K562 (cell line): ENCODE measurements around the gene HARS1. TPM values are rescaled to one million over a fixed set of nuclear protein-coding genes. Genes with fewer than 3 reads are reported as not detected.

Experiments
- CBX2 ChIP-seq: fragments of 200-600 bp; sonication (generic); IDR thresholded peaks from one replicate; pipeline ENCODE4 v1.6.1; 2012; ENCODE audit warnings: mild to moderate bottlenecking, low read length, inconsistent platforms; ENCODE audit not compliant: insufficient read depth, poor library complexity, severe bottlenecking
- HEY1 ChIP-seq: fragments of 250-450 bp; sonication (Bioruptor Pico); IDR thresholded peaks from 2 replicates; pipeline ENCODE4 v1.5.0; 2020; ENCODE audit warnings: mild to moderate bottlenecking, moderate library complexity, borderline replicate concordance
- POU5F1 ChIP-seq: fragments of 150-350 bp; IDR thresholded peaks from 2 replicates; pipeline ENCODE4 v1.6.1; 2014; ENCODE audit warnings: borderline replicate concordance, low read length, low read depth, mild to moderate bottlenecking; ENCODE audit not compliant: partially characterized antibody
- RBM22 ChIP-seq: fragments of 200-400 bp; formaldehyde crosslinking; IDR thresholded peaks from 2 replicates; pipeline ENCODE4 v1.6.1; 2018; ENCODE audit warnings: low read length, low read depth; ENCODE audit not compliant: poor library complexity, severe bottlenecking
- RBM39 ChIP-seq: fragments of 200-400 bp; formaldehyde crosslinking; optimal IDR thresholded peaks from 2 replicates; pipeline ENCODE3; 2018; ENCODE audit warnings: low read depth, low read length
- polyA plus RNA-seq, 8 experiments: library from polyadenylated mRNA; depleted of rRNA in 4 of 8; stranded (reverse) in 5 of 8; unstranded in 3 of 8; fragments of >200 nt; fragmentation: Nextera tagmentation in 2 of 8; fragmentation: Illumina TruSeq in 1 of 8; extraction: Ambion mirVana in 2 of 8; extraction: Trizol in 1 of 8; gene quantifications; 2 replicates each; pipeline versions ENCODE4 v1.2.1 to v1.2.3, GENCODE V29; 2011 to 2014; ENCODE audit warnings: inconsistent platforms in 1 of 8, missing spikeins in 1 of 8
- total RNA-seq, 7 experiments: library from RNA; depleted of rRNA in 6 of 7; stranded (reverse); fragments of >200 nt in 6 of 7; fragmentation: Illumina TruSeq in 2 of 7; extraction: Trizol in 2 of 7; gene quantifications; 2 replicates each; pipeline versions ENCODE4 v1.2.1 to v1.2.3, GENCODE V29; 2011 to 2021; ENCODE audit warnings: low replicate concordance in 1 of 7
- TF ChIP-seq, protein P1 (sequence below), 2 experiments: fragments of 450-650 bp in 1 of 2; sonication (generic) in 1 of 2; formaldehyde crosslinking in 1 of 2; IDR thresholded peaks in 1 of 2; conservative IDR thresholded peaks in 1 of 2; 2 replicates each; pipeline versions ENCODE4 v1.6.1 to v1.8.1; 2016 to 2023; ENCODE audit warnings: mild to moderate bottlenecking in 2 of 2, moderate library complexity in 2 of 2, inconsistent platforms in 1 of 2, missing genetic modification reagents in 1 of 2
- TF ChIP-seq, protein P2 (sequence below): sonication (generic); formaldehyde crosslinking; IDR thresholded peaks from 2 replicates; pipeline ENCODE4 v1.8.1; 2023; ENCODE audit warnings: missing genetic modification reagents, mild to moderate bottlenecking, borderline replicate concordance
- TF ChIP-seq, protein P3 (sequence below): fragments of 200-800 bp; sonication (Bioruptor generic); IDR thresholded peaks from 2 replicates; pipeline ENCODE4 v1.6.1; 2016; ENCODE audit warnings: missing genetic modification characterization, missing compliant biosample characterization
- TF ChIP-seq, protein P4 (sequence below): IDR thresholded peaks from 3 replicates; pipeline ENCODE4 v1.6.1; 2011; ENCODE audit warnings: borderline replicate concordance, mild to moderate bottlenecking, moderate library complexity; ENCODE audit not compliant: insufficient read length; ENCODE audit errors: extremely low read depth

The HARS1 gene
- total and polyA plus RNA-seq, 9 of the 15 experiments (the other 6 are each of a cell fraction or from before 2014, with no cell fraction given), result 13.5 to 88.5 (median 75.2) TPM

DNA sequence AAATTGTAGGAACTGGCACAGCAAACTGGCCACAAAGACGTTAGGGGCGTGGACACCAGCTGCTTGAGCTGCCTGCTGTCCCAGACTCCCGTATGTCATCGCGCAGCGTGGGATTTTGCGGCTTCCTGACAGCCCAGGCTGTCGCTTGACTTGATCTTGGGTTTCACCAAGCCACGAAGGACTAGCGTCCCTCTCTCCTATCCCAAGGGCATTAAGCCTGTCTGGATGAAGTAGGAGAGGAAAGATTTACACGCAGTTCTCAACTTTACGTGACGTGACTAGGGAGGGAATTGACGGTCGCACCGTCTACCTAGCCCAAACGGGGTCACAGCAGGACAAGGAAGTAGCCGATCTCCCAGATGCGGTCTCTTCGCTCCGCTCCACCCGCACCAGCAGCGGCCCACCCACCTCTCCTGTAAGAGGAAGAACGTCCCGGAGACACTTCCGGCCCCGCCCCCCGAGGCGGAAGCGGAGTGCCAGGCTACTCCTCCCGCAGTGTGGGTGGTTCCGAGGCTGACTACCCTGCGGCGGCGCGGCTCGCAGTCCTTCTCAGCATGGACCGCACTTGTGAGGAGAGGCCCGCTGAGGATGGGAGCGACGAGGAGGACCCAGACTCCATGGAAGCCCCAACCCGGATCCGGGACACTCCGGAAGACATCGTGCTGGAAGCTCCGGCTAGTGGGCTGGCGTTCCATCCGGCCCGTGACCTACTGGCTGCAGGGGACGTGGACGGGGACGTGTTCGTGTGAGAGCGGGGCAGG is 26.6 kb downstream of the HARS1 start, which contains the start of gene WDR55 (continued):
- TF ChIP-seq, protein P1, sequence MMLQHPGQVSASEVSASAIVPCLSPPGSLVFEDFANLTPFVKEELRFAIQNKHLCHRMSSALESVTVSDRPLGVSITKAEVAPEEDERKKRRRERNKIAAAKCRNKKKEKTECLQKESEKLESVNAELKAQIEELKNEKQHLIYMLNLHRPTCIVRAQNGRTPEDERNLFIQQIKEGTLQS (IDR thresholded peaks at IDR 0.05), result no peak
- TF ChIP-seq, protein P1 (CRISPR knock-in tag; conservative IDR thresholded peaks at IDR 0.05), result peak; percentile 82; the same call in 1 of the 2 replicates
- TF ChIP-seq HEY1 (CRISPR knock-in tag) (no peak), CBX2 (no peak), RBM22 (no peak), POU5F1 (no peak), RBM39 (no peak)
- TF ChIP-seq, protein P2, sequence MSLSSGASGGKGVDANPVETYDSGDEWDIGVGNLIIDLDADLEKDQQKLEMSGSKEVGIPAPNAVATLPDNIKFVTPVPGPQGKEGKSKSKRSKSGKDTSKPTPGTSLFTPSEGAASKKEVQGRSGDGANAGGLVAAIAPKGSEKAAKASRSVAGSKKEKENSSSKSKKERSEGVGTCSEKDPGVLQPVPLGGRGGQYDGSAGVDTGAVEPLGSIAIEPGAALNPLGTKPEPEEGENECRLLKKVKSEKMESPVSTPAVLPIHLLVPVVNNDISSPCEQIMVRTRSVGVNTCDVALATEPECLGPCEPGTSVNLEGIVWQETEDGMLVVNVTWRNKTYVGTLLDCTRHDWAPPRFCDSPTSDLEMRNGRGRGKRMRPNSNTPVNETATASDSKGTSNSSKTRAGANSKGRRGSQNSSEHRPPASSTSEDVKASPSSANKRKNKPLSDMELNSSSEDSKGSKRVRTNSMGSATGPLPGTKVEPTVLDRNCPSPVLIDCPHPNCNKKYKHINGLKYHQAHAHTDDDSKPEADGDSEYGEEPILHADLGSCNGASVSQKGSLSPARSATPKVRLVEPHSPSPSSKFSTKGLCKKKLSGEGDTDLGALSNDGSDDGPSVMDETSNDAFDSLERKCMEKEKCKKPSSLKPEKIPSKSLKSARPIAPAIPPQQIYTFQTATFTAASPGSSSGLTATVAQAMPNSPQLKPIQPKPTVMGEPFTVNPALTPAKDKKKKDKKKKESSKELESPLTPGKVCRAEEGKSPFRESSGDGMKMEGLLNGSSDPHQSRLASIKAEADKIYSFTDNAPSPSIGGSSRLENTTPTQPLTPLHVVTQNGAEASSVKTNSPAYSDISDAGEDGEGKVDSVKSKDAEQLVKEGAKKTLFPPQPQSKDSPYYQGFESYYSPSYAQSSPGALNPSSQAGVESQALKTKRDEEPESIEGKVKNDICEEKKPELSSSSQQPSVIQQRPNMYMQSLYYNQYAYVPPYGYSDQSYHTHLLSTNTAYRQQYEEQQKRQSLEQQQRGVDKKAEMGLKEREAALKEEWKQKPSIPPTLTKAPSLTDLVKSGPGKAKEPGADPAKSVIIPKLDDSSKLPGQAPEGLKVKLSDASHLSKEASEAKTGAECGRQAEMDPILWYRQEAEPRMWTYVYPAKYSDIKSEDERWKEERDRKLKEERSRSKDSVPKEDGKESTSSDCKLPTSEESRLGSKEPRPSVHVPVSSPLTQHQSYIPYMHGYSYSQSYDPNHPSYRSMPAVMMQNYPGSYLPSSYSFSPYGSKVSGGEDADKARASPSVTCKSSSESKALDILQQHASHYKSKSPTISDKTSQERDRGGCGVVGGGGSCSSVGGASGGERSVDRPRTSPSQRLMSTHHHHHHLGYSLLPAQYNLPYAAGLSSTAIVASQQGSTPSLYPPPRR, result no peak
- TF ChIP-seq, protein P3, sequence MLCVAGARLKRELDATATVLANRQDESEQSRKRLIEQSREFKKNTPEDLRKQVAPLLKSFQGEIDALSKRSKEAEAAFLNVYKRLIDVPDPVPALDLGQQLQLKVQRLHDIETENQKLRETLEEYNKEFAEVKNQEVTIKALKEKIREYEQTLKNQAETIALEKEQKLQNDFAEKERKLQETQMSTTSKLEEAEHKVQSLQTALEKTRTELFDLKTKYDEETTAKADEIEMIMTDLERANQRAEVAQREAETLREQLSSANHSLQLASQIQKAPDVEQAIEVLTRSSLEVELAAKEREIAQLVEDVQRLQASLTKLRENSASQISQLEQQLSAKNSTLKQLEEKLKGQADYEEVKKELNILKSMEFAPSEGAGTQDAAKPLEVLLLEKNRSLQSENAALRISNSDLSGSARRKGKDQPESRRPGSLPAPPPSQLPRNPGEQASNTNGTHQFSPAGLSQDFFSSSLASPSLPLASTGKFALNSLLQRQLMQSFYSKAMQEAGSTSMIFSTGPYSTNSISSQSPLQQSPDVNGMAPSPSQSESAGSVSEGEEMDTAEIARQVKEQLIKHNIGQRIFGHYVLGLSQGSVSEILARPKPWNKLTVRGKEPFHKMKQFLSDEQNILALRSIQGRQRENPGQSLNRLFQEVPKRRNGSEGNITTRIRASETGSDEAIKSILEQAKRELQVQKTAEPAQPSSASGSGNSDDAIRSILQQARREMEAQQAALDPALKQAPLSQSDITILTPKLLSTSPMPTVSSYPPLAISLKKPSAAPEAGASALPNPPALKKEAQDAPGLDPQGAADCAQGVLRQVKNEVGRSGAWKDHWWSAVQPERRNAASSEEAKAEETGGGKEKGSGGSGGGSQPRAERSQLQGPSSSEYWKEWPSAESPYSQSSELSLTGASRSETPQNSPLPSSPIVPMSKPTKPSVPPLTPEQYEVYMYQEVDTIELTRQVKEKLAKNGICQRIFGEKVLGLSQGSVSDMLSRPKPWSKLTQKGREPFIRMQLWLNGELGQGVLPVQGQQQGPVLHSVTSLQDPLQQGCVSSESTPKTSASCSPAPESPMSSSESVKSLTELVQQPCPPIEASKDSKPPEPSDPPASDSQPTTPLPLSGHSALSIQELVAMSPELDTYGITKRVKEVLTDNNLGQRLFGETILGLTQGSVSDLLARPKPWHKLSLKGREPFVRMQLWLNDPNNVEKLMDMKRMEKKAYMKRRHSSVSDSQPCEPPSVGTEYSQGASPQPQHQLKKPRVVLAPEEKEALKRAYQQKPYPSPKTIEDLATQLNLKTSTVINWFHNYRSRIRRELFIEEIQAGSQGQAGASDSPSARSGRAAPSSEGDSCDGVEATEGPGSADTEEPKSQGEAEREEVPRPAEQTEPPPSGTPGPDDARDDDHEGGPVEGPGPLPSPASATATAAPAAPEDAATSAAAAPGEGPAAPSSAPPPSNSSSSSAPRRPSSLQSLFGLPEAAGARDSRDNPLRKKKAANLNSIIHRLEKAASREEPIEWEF, result no peak
- TF ChIP-seq, protein P4, sequence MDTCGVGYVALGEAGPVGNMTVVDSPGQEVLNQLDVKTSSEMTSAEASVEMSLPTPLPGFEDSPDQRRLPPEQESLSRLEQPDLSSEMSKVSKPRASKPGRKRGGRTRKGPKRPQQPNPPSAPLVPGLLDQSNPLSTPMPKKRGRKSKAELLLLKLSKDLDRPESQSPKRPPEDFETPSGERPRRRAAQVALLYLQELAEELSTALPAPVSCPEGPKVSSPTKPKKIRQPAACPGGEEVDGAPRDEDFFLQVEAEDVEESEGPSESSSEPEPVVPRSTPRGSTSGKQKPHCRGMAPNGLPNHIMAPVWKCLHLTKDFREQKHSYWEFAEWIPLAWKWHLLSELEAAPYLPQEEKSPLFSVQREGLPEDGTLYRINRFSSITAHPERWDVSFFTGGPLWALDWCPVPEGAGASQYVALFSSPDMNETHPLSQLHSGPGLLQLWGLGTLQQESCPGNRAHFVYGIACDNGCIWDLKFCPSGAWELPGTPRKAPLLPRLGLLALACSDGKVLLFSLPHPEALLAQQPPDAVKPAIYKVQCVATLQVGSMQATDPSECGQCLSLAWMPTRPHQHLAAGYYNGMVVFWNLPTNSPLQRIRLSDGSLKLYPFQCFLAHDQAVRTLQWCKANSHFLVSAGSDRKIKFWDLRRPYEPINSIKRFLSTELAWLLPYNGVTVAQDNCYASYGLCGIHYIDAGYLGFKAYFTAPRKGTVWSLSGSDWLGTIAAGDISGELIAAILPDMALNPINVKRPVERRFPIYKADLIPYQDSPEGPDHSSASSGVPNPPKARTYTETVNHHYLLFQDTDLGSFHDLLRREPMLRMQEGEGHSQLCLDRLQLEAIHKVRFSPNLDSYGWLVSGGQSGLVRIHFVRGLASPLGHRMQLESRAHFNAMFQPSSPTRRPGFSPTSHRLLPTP, result no peak
